ENCODE measurements around the gene BABAM2.

BABAM2 gene

GRCh38 chr2:27844821-27845255 is 45.7 kb upstream of the BABAM2 start:
- DNase-seq = no peak
- no peaks in the 10 kb centered on the region for H4K20me1 ChIP-seq (ENCODE audit: insufficient read depth, low read length)
- no peaks in the 10 kb centered on the region for H3K9me3 ChIP-seq (replicated peaks; ENCODE audit: insufficient read depth, low read length)
- no peaks in the 10 kb centered on the region for H3F3A ChIP-seq (ENCODE audit: insufficient read depth, low read length)
- no peak overlapping the region for H3K27ac ChIP-seq (ENCODE audit: low read length)
- TF ChIP-seq EZH2 (optimal IDR thresholded peaks at IDR 0.05; ENCODE audit: low read depth, low read length) (no peak), EZH2phosphoT487 (IDR thresholded peaks at IDR 0.05; ENCODE audit: low read length) (no peak), CTCF (IDR thresholded peaks at IDR 0.05; ENCODE audit: low read length) (no peak)
- H3K79me2 ChIP-seq (ENCODE audit: low read length) = no peaks in the 10 kb centered on the region
- H3K36me3 ChIP-seq (replicated peaks; ENCODE audit: insufficient read depth, low read length) = no peaks in the 10 kb centered on the region
- no peaks in the 10 kb centered on the region for H3K27me3 ChIP-seq (replicated peaks; ENCODE audit: insufficient read depth, low read length)
- no peak overlapping the region for H2AFZ ChIP-seq (ENCODE audit: low read length)
- no peaks in the 10 kb centered on the region for H3K9me2 ChIP-seq (replicated peaks; ENCODE audit: insufficient read depth, low read length)
- no peak overlapping the region for H3K9ac ChIP-seq (ENCODE audit: low read length)
- H3K4me2 ChIP-seq (ENCODE audit: low read depth, low read length) = no peak overlapping the region
- H3K4me1 ChIP-seq (ENCODE audit: low read length) = no peaks in the 10 kb centered on the region
- no peak overlapping the region for H3K4me3 ChIP-seq (ENCODE audit: low read length)

- DNase-seq = no peak
- Histone ChIP-seq H3K4me3 (ENCODE audit: low read length) (no peak overlapping the region), H2AFZ (ENCODE audit: low read length) (no peak overlapping the region), H3K9ac (ENCODE audit: low read length) (no peak overlapping the region), H3K9me2 (replicated peaks; ENCODE audit: insufficient read depth, low read length) (no peaks in the 10 kb centered on the region), H3K27me3 (replicated peaks; ENCODE audit: insufficient read depth, low read length) (no peaks in the 10 kb centered on the region), H3F3A (ENCODE audit: insufficient read depth, low read length) (no peaks in the 10 kb centered on the region), H3K27ac (ENCODE audit: low read length) (no peak overlapping the region), H3K36me3 (replicated peaks; ENCODE audit: insufficient read depth, low read length) (no peaks in the 10 kb centered on the region), H3K9me3 (replicated peaks; ENCODE audit: insufficient read depth, low read length) (no peaks in the 10 kb centered on the region), H3K79me2 (ENCODE audit: low read length) (no peaks in the 10 kb centered on the region), H4K20me1 (ENCODE audit: insufficient read depth, low read length) (no peaks in the 10 kb centered on the region), H3K4me1 (ENCODE audit: low read length) (no peaks in the 10 kb centered on the region), H3K4me2 (ENCODE audit: low read depth, low read length) (no peak overlapping the region)
- TF ChIP-seq EZH2 (optimal IDR thresholded peaks at IDR 0.05; ENCODE audit: low read depth, low read length) (no peak), CTCF (IDR thresholded peaks at IDR 0.05; ENCODE audit: low read length) (no peak), EZH2phosphoT487 (IDR thresholded peaks at IDR 0.05; ENCODE audit: low read length) (no peak)
Measured at GRCh38 chr2:27847333-27847732, 43.2 kb upstream of the BABAM2 start.

- DNase-seq = no peak
- no peaks in the 10 kb centered on the region for H3K9me3 ChIP-seq (replicated peaks; ENCODE audit: insufficient read depth, low read length)
- no peak for TF ChIP-seq EZH2 (optimal IDR thresholded peaks at IDR 0.05; ENCODE audit: low read depth, low read length)
- TF ChIP-seq CTCF (IDR thresholded peaks at IDR 0.05; ENCODE audit: low read length) = no peak
- no peak for TF ChIP-seq EZH2phosphoT487 (IDR thresholded peaks at IDR 0.05; ENCODE audit: low read length)
- H2AFZ ChIP-seq (ENCODE audit: low read length) = no peak overlapping the region
- H3K4me2 ChIP-seq (ENCODE audit: low read depth, low read length) = no peak overlapping the region
- H3K27ac ChIP-seq (ENCODE audit: low read length) = no peak overlapping the region
- H3F3A ChIP-seq (ENCODE audit: insufficient read depth, low read length) = no peaks in the 10 kb centered on the region
- H3K79me2 ChIP-seq (ENCODE audit: low read length) = no peaks in the 10 kb centered on the region
- no peaks in the 10 kb centered on the region for H3K4me1 ChIP-seq (ENCODE audit: low read length)
- H3K9ac ChIP-seq (ENCODE audit: low read length) = no peak overlapping the region
- H4K20me1 ChIP-seq (ENCODE audit: insufficient read depth, low read length) = no peaks in the 10 kb centered on the region
- H3K9me2 ChIP-seq (replicated peaks; ENCODE audit: insufficient read depth, low read length) = no peaks in the 10 kb centered on the region
- no peaks in the 10 kb centered on the region for H3K36me3 ChIP-seq (replicated peaks; ENCODE audit: insufficient read depth, low read length)
- H3K4me3 ChIP-seq (ENCODE audit: low read length) = no peak overlapping the region
- H3K27me3 ChIP-seq (replicated peaks; ENCODE audit: insufficient read depth, low read length) = no peaks in the 10 kb centered on the region
Measured at GRCh38 chr2:27849558-27850205, 40.8 kb upstream of the BABAM2 start.
